Iris pigment epithelial cell (primary cell): Measurements from ENCODE around the gene SPRY2.
"Not testable (repeated sequence)": the region's sequence is repeated elsewhere in the genome, so short reads cannot be mapped to it uniquely, and the experiment has no call there.

Experiments used
- DNase-seq: peaks from one replicate; pipeline ENCODE4 v3.0.0-alpha.2; 2011; ENCODE audit warnings: low read depth

SPRY2 gene

GRCh38 chr13:80348750-80349149, 7.8 kb upstream of the SPRY2 start:
- no peak for DNase-seq

GRCh38 chr13:80348314-80348713, 7.4 kb upstream of the SPRY2 start:
- no peak for DNase-seq

- DNase-seq = peak; percentile 43
Observed at GRCh38 chr13:80345771-80346510, 5.0 kb upstream of the SPRY2 start.

GRCh38 chr13:80344032-80344431, 3.1 kb upstream of the SPRY2 start:
- not testable (repeated sequence) for DNase-seq

GRCh38 chr13:80342471-80343371, 1.8 kb upstream of the SPRY2 start:
- DNase-seq = peak; percentile 71

GRCh38 chr13:80341756-80342370, 937 bp upstream of the SPRY2 start:
- DNase-seq = peak; percentile 62

GRCh38 chr13:80340651-80341100, 250 bp downstream of the SPRY2 start:
- DNase-seq = peak; percentile 80

GRCh38 chr13:80339912-80340650, 845 bp downstream of the SPRY2 start:
- DNase-seq = peak; percentile 58

GRCh38 chr13:80339563-80339911, 1.4 kb downstream of the SPRY2 start:
- DNase-seq = no peak

GRCh38 chr13:80338781-80339562, 2.0 kb downstream of the SPRY2 start:
- peak; percentile 86 for DNase-seq

- no peak for DNase-seq
Observed at GRCh38 chr13:80337288-80338081, 3.4 kb downstream of the SPRY2 start.

- DNase-seq = no peak
Observed at GRCh38 chr13:80336776-80337287, 4.1 kb downstream of the SPRY2 start.

- DNase-seq = peak; percentile 24
Observed at GRCh38 chr13:80336370-80336769, 4.6 kb downstream of the SPRY2 start.

GRCh38 chr13:80334597-80335260, 6.2 kb downstream of the SPRY2 start:
- peak; percentile 44 for DNase-seq

GRCh38 chr13:80331984-80332383, 8.9 kb downstream of the SPRY2 start:
- no peak for DNase-seq

GRCh38 chr13:80329250-80329649, 11.7 kb downstream of the SPRY2 start:
- no peak for DNase-seq

- DNase-seq = no peak
Observed at GRCh38 chr13:80319004-80319403, 21.9 kb downstream of the SPRY2 start.

- no peak for DNase-seq
Observed at GRCh38 chr13:80314711-80315653, 25.9 kb downstream of the SPRY2 start.
